ENCODE results near the gene SMIM7.

DNA sequence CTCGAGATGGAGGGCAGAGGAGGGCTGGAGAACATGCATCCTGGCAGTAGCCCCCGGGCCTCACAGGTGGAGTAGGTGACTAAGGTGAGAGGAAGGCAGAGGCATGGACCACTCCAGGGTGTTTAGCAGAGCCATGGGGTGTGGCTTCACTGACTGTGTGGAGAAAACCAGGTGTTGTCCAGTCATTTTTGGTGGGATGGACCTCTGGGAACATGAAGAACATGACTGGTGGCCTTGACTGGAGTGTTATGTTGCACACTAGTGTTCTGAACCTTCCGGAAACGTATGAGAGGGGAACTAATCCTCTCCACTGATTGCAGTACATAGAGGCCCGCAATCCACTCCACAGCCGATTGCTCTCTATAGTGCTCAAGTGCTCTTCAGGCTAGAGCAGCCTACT is 48.8 kb downstream of the SMIM7 start:
- TF ChIP-seq ARNT (IDR thresholded peaks at IDR 0.05) (no peak), ZZZ3 (CRISPR knock-in tag; IDR thresholded peaks at IDR 0.05; ENCODE audit: borderline replicate concordance) (no peak), ARID2 (CRISPR knock-in tag; IDR thresholded peaks at IDR 0.05; ENCODE audit: borderline replicate concordance) (no peak), JUN (CRISPR knock-in tag; IDR thresholded peaks at IDR 0.05) (no peak), SUZ12 (IDR thresholded peaks at IDR 0.05; ENCODE audit: low read depth, low read length) (no peak), RAD21 (CRISPR knock-in tag; IDR thresholded peaks at IDR 0.05) (no peak)
- TF ChIP-seq, protein P1, sequence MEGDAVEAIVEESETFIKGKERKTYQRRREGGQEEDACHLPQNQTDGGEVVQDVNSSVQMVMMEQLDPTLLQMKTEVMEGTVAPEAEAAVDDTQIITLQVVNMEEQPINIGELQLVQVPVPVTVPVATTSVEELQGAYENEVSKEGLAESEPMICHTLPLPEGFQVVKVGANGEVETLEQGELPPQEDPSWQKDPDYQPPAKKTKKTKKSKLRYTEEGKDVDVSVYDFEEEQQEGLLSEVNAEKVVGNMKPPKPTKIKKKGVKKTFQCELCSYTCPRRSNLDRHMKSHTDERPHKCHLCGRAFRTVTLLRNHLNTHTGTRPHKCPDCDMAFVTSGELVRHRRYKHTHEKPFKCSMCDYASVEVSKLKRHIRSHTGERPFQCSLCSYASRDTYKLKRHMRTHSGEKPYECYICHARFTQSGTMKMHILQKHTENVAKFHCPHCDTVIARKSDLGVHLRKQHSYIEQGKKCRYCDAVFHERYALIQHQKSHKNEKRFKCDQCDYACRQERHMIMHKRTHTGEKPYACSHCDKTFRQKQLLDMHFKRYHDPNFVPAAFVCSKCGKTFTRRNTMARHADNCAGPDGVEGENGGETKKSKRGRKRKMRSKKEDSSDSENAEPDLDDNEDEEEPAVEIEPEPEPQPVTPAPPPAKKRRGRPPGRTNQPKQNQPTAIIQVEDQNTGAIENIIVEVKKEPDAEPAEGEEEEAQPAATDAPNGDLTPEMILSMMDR (CRISPR knock-in tag; IDR thresholded peaks at IDR 0.05), result no peak
- TF ChIP-seq, protein P2, sequence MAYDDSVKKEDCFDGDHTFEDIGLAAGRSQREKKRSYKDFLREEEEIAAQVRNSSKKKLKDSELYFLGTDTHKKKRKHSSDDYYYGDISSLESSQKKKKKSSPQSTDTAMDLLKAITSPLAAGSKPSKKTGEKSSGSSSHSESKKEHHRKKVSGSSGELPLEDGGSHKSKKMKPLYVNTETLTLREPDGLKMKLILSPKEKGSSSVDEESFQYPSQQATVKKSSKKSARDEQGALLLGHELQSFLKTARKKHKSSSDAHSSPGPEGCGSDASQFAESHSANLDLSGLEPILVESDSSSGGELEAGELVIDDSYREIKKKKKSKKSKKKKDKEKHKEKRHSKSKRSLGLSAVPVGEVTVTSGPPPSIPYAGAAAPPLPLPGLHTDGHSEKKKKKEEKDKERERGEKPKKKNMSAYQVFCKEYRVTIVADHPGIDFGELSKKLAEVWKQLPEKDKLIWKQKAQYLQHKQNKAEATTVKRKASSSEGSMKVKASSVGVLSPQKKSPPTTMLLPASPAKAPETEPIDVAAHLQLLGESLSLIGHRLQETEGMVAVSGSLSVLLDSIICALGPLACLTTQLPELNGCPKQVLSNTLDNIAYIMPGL (CRISPR knock-in tag; IDR thresholded peaks at IDR 0.05; ENCODE audit: borderline replicate concordance in 1 of 2, low read depth in 1 of 2), result no peak
